OCI-LY7 (cell line): ENCODE measurements around the gene TM4SF4. TPM values are rescaled to one million over a fixed set of nuclear protein-coding genes. Genes with fewer than 3 reads are reported as not detected.

Source experiments
- BruUV-seq: library from RNA; stranded (reverse); fragments of 400-500 nt; replicated peaks from 2 replicates; lab custom pipeline; 2021; lab: Mats Ljungman, UMichigan
- CTCF ChIA-PET: fragments of 300-600 bp; sonication (Branson Sonifier 250); formaldehyde crosslinking; loops from one replicate; lab custom pipeline; 2022; ENCODE audit warnings: antibody characterized with exemption; ENCODE audit not compliant: unreplicated experiment; lab: Charles Lee
- POLR2A ChIA-PET: fragments of 300-600 bp; sonication (Branson Sonifier 250); formaldehyde crosslinking; loops from one replicate; lab custom pipeline; 2022; ENCODE audit warnings: antibody characterized with exemption; lab: Charles Lee
- DNase-seq: peaks from one replicate; pipeline ENCODE4 v3.0.0-alpha.2; 2015; ENCODE audit warnings: low spot score
- H2AFZ ChIP-seq: fragments of 200-600 bp; sonication (generic), shearing (Covaris generic); 2 replicates; pipeline ENCODE4 v1.6.1; 2014; ENCODE audit warnings: mild to moderate bottlenecking, antibody characterized with exemption, low read length, moderate library complexity
- H3K27ac ChIP-seq: fragments of 200-600 bp; sonication (generic); 2 replicates; pipeline ENCODE4 v1.5.1; 2014; ENCODE audit warnings: mixed run types, low read depth, mild to moderate bottlenecking, moderate library complexity, low read length, inconsistent platforms; ENCODE audit not compliant: poor library complexity, severe bottlenecking
- H3K36me3 ChIP-seq: fragments of 200-600 bp; sonication (generic); 2 replicates; pipeline ENCODE4 v1.6.1; 2014; ENCODE audit warnings: mild to moderate bottlenecking, antibody characterized with exemption, low read length, moderate library complexity, mixed read lengths; ENCODE audit not compliant: insufficient read depth
- H3K4me1 ChIP-seq: fragments of 200-600 bp; sonication (generic); 2 replicates; pipeline ENCODE4 v1.5.1; 2014; ENCODE audit warnings: mild to moderate bottlenecking, low read length; ENCODE audit not compliant: insufficient read depth, poor library complexity, severe bottlenecking
- H3K4me2 ChIP-seq: fragments of 200-600 bp; sonication (generic); 2 replicates; pipeline ENCODE4 v1.6.1; 2014; ENCODE audit warnings: mild to moderate bottlenecking, low read length
- H3K4me3 ChIP-seq: fragments of 200-600 bp; sonication (generic); 2 replicates; pipeline ENCODE4 v1.5.1; 2014; ENCODE audit warnings: mild to moderate bottlenecking, low read depth, low read length; ENCODE audit not compliant: poor library complexity, severe bottlenecking
- H3K79me2 ChIP-seq: fragments of 200-600 bp; sonication (generic); 2 replicates; pipeline ENCODE4 v1.6.1; 2016; ENCODE audit warnings: low read depth, mild to moderate bottlenecking, low read length, moderate library complexity, mixed read lengths; ENCODE audit not compliant: insufficient read depth
- H3K9me2 ChIP-seq: fragments of 200-600 bp; sonication (generic); 2 replicates; pipeline ENCODE4 v1.6.1; 2016; ENCODE audit warnings: mild to moderate bottlenecking, low read length, mixed read lengths; ENCODE audit not compliant: insufficient read depth
- H3K9me3 ChIP-seq: fragments of 200-600 bp; sonication (generic); 2 replicates; pipeline ENCODE4 v1.6.1; 2014; ENCODE audit warnings: mild to moderate bottlenecking, mixed run types, low read length, mixed read lengths
- H4K20me1 ChIP-seq: fragments of 200-600 bp; sonication (generic); 2 replicates; pipeline ENCODE4 v1.6.1; 2014; ENCODE audit warnings: mild to moderate bottlenecking, antibody characterized with exemption, low read length, moderate library complexity, mixed read lengths; ENCODE audit not compliant: insufficient read depth
- CTCF ChIP-seq: fragments of 200-600 bp; sonication (generic); conservative IDR thresholded peaks from 2 replicates; pipeline ENCODE4 v1.5.1; 2014; ENCODE audit warnings: mild to moderate bottlenecking, antibody characterized with exemption, low read length, moderate library complexity, mixed read lengths
- EZH2phosphoT487 ChIP-seq: fragments of 200-600 bp; sonication (generic); IDR thresholded peaks from 2 replicates; pipeline ENCODE4 v1.6.1; 2018; ENCODE audit warnings: low read depth, borderline replicate concordance, mild to moderate bottlenecking, mixed run types, antibody characterized with exemption, low read length, moderate library complexity, mixed read lengths
- intact Hi-C: fragments of 100-400 bp; cut with micrococcal nuclease; formaldehyde crosslinking; loops from one replicate; pipeline ENCODE4 v1.10.0; 2022; ENCODE audit not compliant: unreplicated experiment
- total RNA-seq, 2 experiments: library from RNA; depleted of rRNA in 1 of 2; stranded (reverse); fragments of >200 nt in 1 of 2; shearing (Covaris generic) in 1 of 2; gene quantifications; 2 replicates each; pipeline ENCODE4 v1.2.3, GENCODE V29; 2014 to 2022

Gene TM4SF4
- total RNA-seq, 2 experiments from 2014 or later = not detected

- Histone ChIP-seq H2AFZ (no peak overlapping the region), H3K4me3 (no peak overlapping the region), H4K20me1 (no peaks in the 10 kb centered on the region), H3K27ac (no peak overlapping the region), H3K4me2 (no peak overlapping the region), H3K36me3 (no peaks in the 10 kb centered on the region), H3K79me2 (no peaks in the 10 kb centered on the region), H3K9me2 (no peaks in the 10 kb centered on the region), H3K4me1 (no peaks in the 10 kb centered on the region), H3K9me3 (no peaks in the 10 kb centered on the region)
- intact Hi-C loops = no loop called here
- BruUV-seq = no TSS peak
- ChIA-PET POLR2A (no interaction called here), CTCF (no interaction called here)
- DNase-seq = peak; percentile 29
- TF ChIP-seq CTCF (peak; percentile 80), EZH2phosphoT487 (no peak)
These were observed 37.7 kb downstream of the TM4SF4 start for GRCh38 chr3:149512073-149512782.

GRCh38 chr3:149514471-149514870 is 40.0 kb downstream of the TM4SF4 start:
- Histone ChIP-seq H3K36me3 (no peaks in the 10 kb centered on the region), H3K27ac (no peak overlapping the region), H3K79me2 (no peaks in the 10 kb centered on the region), H3K9me2 (no peaks in the 10 kb centered on the region), H3K4me1 (no peaks in the 10 kb centered on the region), H2AFZ (no peak overlapping the region), H3K9me3 (no peaks in the 10 kb centered on the region), H3K4me3 (no peak overlapping the region), H3K4me2 (no peak overlapping the region), H4K20me1 (no peaks in the 10 kb centered on the region)
- POLR2A ChIA-PET = interaction anchor here (0.6 kb wide), 1 partner anchor 32 kb away, joined by 3 read pairs; no protein-coding TSS in a partner anchor
- no peak for TF ChIP-seq EZH2phosphoT487
- CTCF ChIA-PET = no interaction called here
- intact Hi-C loops = no loop called here
- DNase-seq = no peak
- BruUV-seq = no TSS peak

GRCh38 chr3:149515249-149515648 is 40.8 kb downstream of the TM4SF4 start:
- POLR2A ChIA-PET = interaction anchor here (0.6 kb wide), 1 partner anchor 31 kb away, joined by 3 read pairs; no protein-coding TSS in a partner anchor

More at GRCh38 chr3:149515249-149515648, 40.8 kb downstream of the TM4SF4 start:
- TF ChIP-seq CTCF (no peak), EZH2phosphoT487 (no peak)
- H2AFZ ChIP-seq = no peak overlapping the region
- H3K4me3 ChIP-seq = no peak overlapping the region
- intact Hi-C loops = no loop called here
- no TSS peak for BruUV-seq
- no peak overlapping the region for H3K4me2 ChIP-seq
- no peaks in the 10 kb centered on the region for H3K9me3 ChIP-seq
- H3K27ac ChIP-seq = no peak overlapping the region
- no peaks in the 10 kb centered on the region for H3K79me2 ChIP-seq
- H3K9me2 ChIP-seq = no peaks in the 10 kb centered on the region
- H3K36me3 ChIP-seq = no peaks in the 10 kb centered on the region
- no peaks in the 10 kb centered on the region for H4K20me1 ChIP-seq
- no peak for DNase-seq
- no peaks in the 10 kb centered on the region for H3K4me1 ChIP-seq
- CTCF ChIA-PET = no interaction called here
